ENCODE data around the gene POLR3C.

Gene POLR3C

DNA sequence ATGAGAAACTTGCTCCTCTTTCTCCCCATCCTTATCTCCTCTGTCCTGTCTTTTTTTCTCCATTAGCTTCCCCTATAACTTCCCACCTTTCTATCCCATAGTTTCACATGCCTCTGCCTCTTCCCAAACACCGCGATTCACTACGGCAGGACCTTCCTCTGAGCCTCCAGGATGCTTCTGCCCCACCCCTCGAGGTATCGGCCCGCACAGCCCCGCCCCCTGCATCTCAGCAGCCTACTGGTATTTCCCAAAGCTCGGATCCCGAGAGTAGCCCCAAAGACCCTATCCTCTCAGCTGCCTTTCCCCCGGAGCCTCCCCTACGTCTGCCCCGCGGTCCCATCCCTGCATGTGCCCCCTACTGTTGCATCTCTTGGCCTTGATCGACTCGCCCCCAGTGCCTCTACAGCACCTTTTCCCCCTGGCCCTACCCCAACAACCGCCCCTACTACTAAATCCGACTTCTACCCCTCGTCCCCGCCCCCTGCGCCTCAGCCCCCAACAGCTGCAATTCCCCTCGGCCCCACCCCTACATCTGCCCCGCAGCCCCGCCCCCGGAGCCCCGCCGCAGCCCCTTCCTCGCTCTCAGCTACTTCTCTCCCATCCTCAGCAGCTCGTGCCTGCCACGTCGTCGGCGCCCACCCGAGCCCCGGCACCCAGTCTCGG lies 34.4 kb downstream of the POLR3C start:
- TF ChIP-seq, protein P1, sequence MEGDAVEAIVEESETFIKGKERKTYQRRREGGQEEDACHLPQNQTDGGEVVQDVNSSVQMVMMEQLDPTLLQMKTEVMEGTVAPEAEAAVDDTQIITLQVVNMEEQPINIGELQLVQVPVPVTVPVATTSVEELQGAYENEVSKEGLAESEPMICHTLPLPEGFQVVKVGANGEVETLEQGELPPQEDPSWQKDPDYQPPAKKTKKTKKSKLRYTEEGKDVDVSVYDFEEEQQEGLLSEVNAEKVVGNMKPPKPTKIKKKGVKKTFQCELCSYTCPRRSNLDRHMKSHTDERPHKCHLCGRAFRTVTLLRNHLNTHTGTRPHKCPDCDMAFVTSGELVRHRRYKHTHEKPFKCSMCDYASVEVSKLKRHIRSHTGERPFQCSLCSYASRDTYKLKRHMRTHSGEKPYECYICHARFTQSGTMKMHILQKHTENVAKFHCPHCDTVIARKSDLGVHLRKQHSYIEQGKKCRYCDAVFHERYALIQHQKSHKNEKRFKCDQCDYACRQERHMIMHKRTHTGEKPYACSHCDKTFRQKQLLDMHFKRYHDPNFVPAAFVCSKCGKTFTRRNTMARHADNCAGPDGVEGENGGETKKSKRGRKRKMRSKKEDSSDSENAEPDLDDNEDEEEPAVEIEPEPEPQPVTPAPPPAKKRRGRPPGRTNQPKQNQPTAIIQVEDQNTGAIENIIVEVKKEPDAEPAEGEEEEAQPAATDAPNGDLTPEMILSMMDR (IDR thresholded peaks at IDR 0.05; ENCODE audit: insufficient read depth, low read length, poor library complexity, severe bottlenecking): no peak
- no peak for TF ChIP-seq EZH2phosphoT487 (conservative IDR thresholded peaks at IDR 0.05; ENCODE audit: low read length)
- peak overlapping the region; percentile 41; the same call in 1 of the 2 replicates for H3K27ac ChIP-seq (ENCODE audit: low read depth, low read length)
- H3K4me3 ChIP-seq (ENCODE audit: insufficient read depth, low read length, poor library complexity, severe bottlenecking): peak overlapping the region; percentile 75
- H3F3A ChIP-seq (ENCODE audit: insufficient read depth): 0 out of 2 replicates have a peak, but pooled peaks cover 5% of the 10 kb centered on the region
- peak overlapping the region; percentile 89 for H2AFZ ChIP-seq (ENCODE audit: low read depth, low read length, severe bottlenecking)
- no peaks in the 10 kb centered on the region for H3K9me2 ChIP-seq (replicated peaks; ENCODE audit: insufficient read depth, low read length)
- no peaks in the 10 kb centered on the region for H4K20me1 ChIP-seq (ENCODE audit: low read depth, low read length)
- H3K4me2 ChIP-seq (ENCODE audit: low read depth, low read length, poor library complexity, severe bottlenecking): peak overlapping the region; percentile 61
- H3K79me2 ChIP-seq (ENCODE audit: insufficient read depth, low read length): no peaks in the 10 kb centered on the region
- H3K36me3 ChIP-seq (ENCODE audit: low read length): no peaks in the 10 kb centered on the region
- no peaks in the 10 kb centered on the region for H3K9me3 ChIP-seq (ENCODE audit: insufficient read depth, low read length)
- H3K27me3 ChIP-seq (ENCODE audit: low read length): no peaks in the 10 kb centered on the region
- peak overlapping the region; percentile 59 for H3K9ac ChIP-seq (ENCODE audit: low read length)

- peak within 1 kb of the TSS; percentile 59 for H3K9ac ChIP-seq (ENCODE audit: low read length)
- H3K27ac ChIP-seq (ENCODE audit: low read depth, low read length): peak within 1 kb of the TSS; percentile 41
- TF ChIP-seq, protein P1 (IDR thresholded peaks at IDR 0.05; ENCODE audit: insufficient read depth, low read length, poor library complexity, severe bottlenecking): no peak
- TF ChIP-seq EZH2phosphoT487 (conservative IDR thresholded peaks at IDR 0.05; ENCODE audit: low read length): no peak
- H4K20me1 ChIP-seq (ENCODE audit: low read depth, low read length): no peaks in the 10 kb centered on the region
- peak within 1 kb of the TSS; percentile 89 for H2AFZ ChIP-seq (ENCODE audit: low read depth, low read length, severe bottlenecking)
- no peaks in the 10 kb centered on the region for H3K79me2 ChIP-seq (ENCODE audit: insufficient read depth, low read length)
- H3K4me3 ChIP-seq (ENCODE audit: insufficient read depth, low read length, poor library complexity, severe bottlenecking): peak within 1 kb of the TSS; percentile 75
- H3F3A ChIP-seq (ENCODE audit: insufficient read depth): 0 out of 2 replicates have a peak, but pooled peaks cover 5% of the 10 kb centered on the region
- no peaks in the 10 kb centered on the region for H3K36me3 ChIP-seq (ENCODE audit: low read length)
- peak within 1 kb of the TSS; percentile 61 for H3K4me2 ChIP-seq (ENCODE audit: low read depth, low read length, poor library complexity, severe bottlenecking)
- no peaks in the 10 kb centered on the region for H3K27me3 ChIP-seq (ENCODE audit: low read length)
- no peaks in the 10 kb centered on the region for H3K9me2 ChIP-seq (replicated peaks; ENCODE audit: insufficient read depth, low read length)
- no peaks in the 10 kb centered on the region for H3K9me3 ChIP-seq (ENCODE audit: insufficient read depth, low read length)
Observed at GRCh38 chr1:145858901-145859490, 35.0 kb downstream of the POLR3C start, which contains the start of gene PIAS3. PIAS3 (minus strand) TSS chr1:145859081; CDS start chr1:145858990, 91 bp downstream.

- H3K4me2 ChIP-seq (ENCODE audit: low read depth, low read length, poor library complexity, severe bottlenecking): peak overlapping the region; percentile 61
- H4K20me1 ChIP-seq (ENCODE audit: low read depth, low read length): no peaks in the 10 kb centered on the region
- H3K9me3 ChIP-seq (ENCODE audit: insufficient read depth, low read length): no peaks in the 10 kb centered on the region
- H3K79me2 ChIP-seq (ENCODE audit: insufficient read depth, low read length): no peaks in the 10 kb centered on the region
- H3K27ac ChIP-seq (ENCODE audit: low read depth, low read length): peak overlapping the region; percentile 10
- no peaks in the 10 kb centered on the region for H3K27me3 ChIP-seq (ENCODE audit: low read length)
- no peaks in the 10 kb centered on the region for H3K9me2 ChIP-seq (replicated peaks; ENCODE audit: insufficient read depth, low read length)
- H3K9ac ChIP-seq (ENCODE audit: low read length): peak overlapping the region; percentile 59
- no peak for TF ChIP-seq EZH2phosphoT487 (conservative IDR thresholded peaks at IDR 0.05; ENCODE audit: low read length)
- TF ChIP-seq, protein P1 (IDR thresholded peaks at IDR 0.05; ENCODE audit: insufficient read depth, low read length, poor library complexity, severe bottlenecking): no peak
- H3F3A ChIP-seq (ENCODE audit: insufficient read depth): 0 out of 2 replicates have a peak, but pooled peaks cover 5% of the 10 kb centered on the region
- H3K36me3 ChIP-seq (ENCODE audit: low read length): no peaks in the 10 kb centered on the region
- peak overlapping the region; percentile 75 for H3K4me3 ChIP-seq (ENCODE audit: insufficient read depth, low read length, poor library complexity, severe bottlenecking)
- peak overlapping the region; percentile 89 for H2AFZ ChIP-seq (ENCODE audit: low read depth, low read length, severe bottlenecking)
Observed at GRCh38 chr1:145859491-145860023, 35.6 kb downstream of the POLR3C start.
